ENCODE data around the gene PDZD2. TPM values are rescaled to one million over a fixed set of nuclear protein-coding genes. Genes with fewer than 3 reads are reported as not detected.
A peak's percentile ranks its signal among the peaks of the same experiment; 100 is the strongest.
"Not testable (repeated sequence)": the region's sequence is repeated elsewhere in the genome, so short reads cannot be mapped to it uniquely, and the experiment has no call there.

The PDZD2 gene
- total RNA-seq, 5 donors from 2014 or later (not counting 1 experiment from before 2014, with no cell fraction given) = 0.66 to 2.2 (median 1.2) TPM

DNA sequence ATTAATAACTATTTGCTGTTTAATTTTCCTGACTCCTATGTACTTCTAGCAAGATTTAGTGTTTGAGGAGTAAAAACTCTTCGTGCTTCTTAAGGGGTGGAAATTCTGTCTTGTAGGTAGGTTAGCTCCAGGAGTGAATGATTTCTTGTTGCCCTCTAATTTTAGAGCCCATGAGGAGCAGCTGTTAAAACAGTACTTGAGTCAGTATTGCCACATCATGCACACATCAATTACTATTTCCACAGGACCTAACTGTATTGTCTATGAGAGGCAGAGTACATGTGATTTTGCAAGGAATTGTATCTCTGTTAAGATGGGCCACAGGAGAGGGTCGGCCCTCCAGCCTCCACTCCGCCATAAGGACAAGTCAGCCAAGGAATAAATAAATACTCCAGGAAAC is 91.2 kb downstream of the PDZD2 start:
- DNase-seq = no peak
- Mint-ChIP-seq H3K36me3 (no peaks in the 10 kb centered on the region), H3K4me1 (peaks cover 0 to 23% (median 12%) of the 10 kb centered on the region in 3 donors), H3K4me3 (no peak overlapping the region), H3K27me3 (no peaks in the 10 kb centered on the region), H3K9me3 (no peaks in the 10 kb centered on the region), H3K27ac (no peak overlapping the region)
- ChIA-PET CTCF (no interaction called here), POLR2A (no interaction called here)
- Histone ChIP-seq H3K9me3 (no peaks in the 10 kb centered on the region), H3K36me3 (ENCODE audit: control insufficient read depth in 2 of 2, extremely low read depth in 1 of 2, insufficient read depth in 1 of 2, low read length in 1 of 2) (no peaks in the 10 kb centered on the region), H3K27me3 (replicated peaks in 1 of 2; ENCODE audit: control insufficient read depth in 2 of 2, extremely low read depth in 1 of 2, insufficient read depth in 2 of 2, low read length in 1 of 2) (no peaks in the 10 kb centered on the region), H3K4me1 (ENCODE audit: control insufficient read depth in 1 of 2, extremely low read depth in 1 of 2, insufficient read depth in 2 of 2, low read length in 2 of 2) (no peaks in the 10 kb centered on the region), H3K4me3 (ENCODE audit: control insufficient read depth in 1 of 2, extremely low read depth in 1 of 2, low read length in 1 of 2) (no peak overlapping the region), H3K27ac (ENCODE audit: low read length) (peak overlapping the region; percentile 44)
- WGBS (ENCODE audit: insufficient coverage) = no CpG with 5 or more reads among the region's 3 CpGs
- no peak for ATAC-seq (replicated peaks in 1 of 4)

DNA sequence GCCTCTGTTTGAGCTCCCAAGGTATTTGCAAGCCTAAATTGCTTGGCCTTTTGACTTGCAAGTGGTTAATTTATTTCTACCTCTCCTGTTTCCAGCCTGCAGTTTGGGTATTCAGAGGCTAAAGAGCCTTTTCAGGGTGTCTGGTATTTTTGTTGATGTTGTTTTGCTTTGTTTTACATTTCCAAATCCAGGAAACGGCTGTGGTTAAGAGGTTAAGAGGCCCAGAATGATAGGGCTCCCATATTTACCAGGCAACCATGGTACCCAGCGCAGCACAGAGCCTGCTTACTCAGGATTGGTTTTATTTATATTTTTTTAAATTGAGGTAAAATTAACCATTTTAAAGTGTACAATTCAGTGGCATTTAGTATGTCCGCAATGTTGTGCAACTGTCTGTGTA is 92.1 kb downstream of the PDZD2 start:
- H3K9me3 ChIP-seq = no peaks in the 10 kb centered on the region
- ATAC-seq (replicated peaks in 1 of 4) (peak in 1 of 4 experiments; percentile 34), DNase-seq (peak in 2 of 35 experiments; percentile 7 to 28)
- no CpG with 5 or more reads among the region's 3 CpGs for WGBS (ENCODE audit: insufficient coverage)
- Mint-ChIP-seq H3K36me3 (no peaks in the 10 kb centered on the region), H3K4me1 (peaks cover 0 to 23% (median 12%) of the 10 kb centered on the region in 3 donors), H3K4me3 (no peak overlapping the region), H3K9me3 (no peaks in the 10 kb centered on the region), H3K27me3 (no peaks in the 10 kb centered on the region), H3K27ac (peak overlapping the region in 1 of 2 donors; percentile 51)
- no peak overlapping the region for H3K4me3 ChIP-seq (ENCODE audit: control insufficient read depth in 1 of 2, extremely low read depth in 1 of 2, low read length in 1 of 2)
- POLR2A ChIA-PET = no interaction called here
- CTCF ChIA-PET = no interaction called here
- no peaks in the 10 kb centered on the region for H3K27me3 ChIP-seq (replicated peaks in 1 of 2; ENCODE audit: control insufficient read depth in 2 of 2, extremely low read depth in 1 of 2, insufficient read depth in 2 of 2, low read length in 1 of 2)
- no peaks in the 10 kb centered on the region for H3K36me3 ChIP-seq (ENCODE audit: control insufficient read depth in 2 of 2, extremely low read depth in 1 of 2, insufficient read depth in 1 of 2, low read length in 1 of 2)
- H3K27ac ChIP-seq (ENCODE audit: low read length) = peak overlapping the region; percentile 75
- H3K4me1 ChIP-seq (ENCODE audit: control insufficient read depth in 1 of 2, extremely low read depth in 1 of 2, insufficient read depth in 2 of 2, low read length in 2 of 2) = no peaks in the 10 kb centered on the region

DNA sequence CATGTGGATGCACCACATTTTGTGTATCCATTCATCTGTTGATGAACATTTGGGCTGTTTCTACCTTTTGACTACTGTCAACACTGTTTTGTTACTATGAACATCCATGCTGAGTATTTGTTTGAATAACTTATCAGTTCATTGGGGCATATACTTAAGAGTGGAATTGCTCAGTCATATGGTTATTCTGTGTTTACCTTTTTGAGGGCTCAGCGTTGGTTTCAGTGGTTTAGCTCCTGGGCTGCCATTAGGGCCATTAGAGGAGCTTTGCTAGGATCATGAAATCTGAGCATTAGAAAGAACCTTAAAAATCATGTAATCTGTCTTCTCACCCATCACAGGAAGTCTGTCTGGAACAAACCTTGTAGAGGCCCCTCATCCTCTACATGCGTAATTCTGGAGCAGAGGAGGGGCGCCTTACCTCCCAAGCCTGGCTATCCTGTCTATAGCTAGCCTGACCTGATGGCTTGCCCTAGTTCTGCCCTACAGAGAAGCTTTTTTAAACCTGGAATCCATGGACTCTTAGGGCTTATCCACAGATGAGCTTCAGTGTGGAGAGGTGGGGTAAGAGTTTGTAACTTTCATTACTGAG is 92.9 kb downstream of the PDZD2 start:
- Mint-ChIP-seq H3K4me3 (no peak overlapping the region), H3K9me3 (no peaks in the 10 kb centered on the region), H3K4me1 (peaks cover 0 to 23% (median 12%) of the 10 kb centered on the region in 3 donors), H3K36me3 (no peaks in the 10 kb centered on the region), H3K27ac (peak overlapping the region; percentile 17 to 45), H3K27me3 (no peaks in the 10 kb centered on the region)
- H3K36me3 ChIP-seq (ENCODE audit: control insufficient read depth in 2 of 2, extremely low read depth in 1 of 2, insufficient read depth in 1 of 2, low read length in 1 of 2) = no peaks in the 10 kb centered on the region
- ATAC-seq (replicated peaks in 1 of 4) = no peak
- no peaks in the 10 kb centered on the region for H3K27me3 ChIP-seq (replicated peaks in 1 of 2; ENCODE audit: control insufficient read depth in 2 of 2, extremely low read depth in 1 of 2, insufficient read depth in 2 of 2, low read length in 1 of 2)
- DNase-seq = no peak
- CTCF ChIA-PET = no interaction called here
- no peaks in the 10 kb centered on the region for H3K9me3 ChIP-seq
- H3K27ac ChIP-seq (ENCODE audit: low read length) = peak overlapping the region; percentile 75
- WGBS (ENCODE audit: insufficient coverage) = 67% methylated on average over 1 of the region's 3 CpGs
- POLR2A ChIA-PET = interaction anchor here in 1 of 2 donors (0.6 kb wide), 1 partner anchor 12 kb away, joined by 3 read pairs; no protein-coding TSS in a partner anchor
- H3K4me3 ChIP-seq (ENCODE audit: control insufficient read depth in 1 of 2, extremely low read depth in 1 of 2, low read length in 1 of 2) = no peak overlapping the region
- no peaks in the 10 kb centered on the region for H3K4me1 ChIP-seq (ENCODE audit: control insufficient read depth in 1 of 2, extremely low read depth in 1 of 2, insufficient read depth in 2 of 2, low read length in 2 of 2)

DNA sequence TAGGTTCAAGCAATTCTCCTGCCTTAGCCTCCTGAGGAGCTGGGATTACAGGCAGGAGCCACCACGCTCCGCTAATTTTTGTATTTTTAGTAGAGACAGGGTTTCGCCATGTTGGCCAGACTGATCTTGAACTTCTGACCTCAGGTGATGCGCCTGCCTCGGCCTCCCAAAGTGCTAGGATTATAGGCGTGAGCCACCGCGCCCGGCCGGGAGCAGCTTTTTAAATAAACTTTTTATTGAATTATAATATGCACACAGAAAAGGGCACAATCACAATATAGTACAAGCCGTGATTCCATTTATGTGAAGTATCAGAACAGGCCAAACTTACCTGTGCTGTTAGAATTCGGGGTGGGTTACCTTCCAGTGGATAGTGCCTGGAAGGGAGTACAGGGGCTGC is 93.9 kb downstream of the PDZD2 start:
- H3K27me3 Mint-ChIP-seq; H3K36me3 ChIP-seq (ENCODE audit: control insufficient read depth in 2 of 2, extremely low read depth in 1 of 2, insufficient read depth in 1 of 2, low read length in 1 of 2); POLR2A ChIA-PET; H3K9me3 ChIP-seq; H3K36me3 Mint-ChIP-seq; DNase-seq; H3K4me1 ChIP-seq (ENCODE audit: control insufficient read depth in 1 of 2, extremely low read depth in 1 of 2, insufficient read depth in 2 of 2, low read length in 2 of 2); H3K9me3 Mint-ChIP-seq; ATAC-seq (replicated peaks in 1 of 4); H3K4me3 ChIP-seq (ENCODE audit: control insufficient read depth in 1 of 2, extremely low read depth in 1 of 2, low read length in 1 of 2); H3K27me3 ChIP-seq (replicated peaks in 1 of 2; ENCODE audit: control insufficient read depth in 2 of 2, extremely low read depth in 1 of 2, insufficient read depth in 2 of 2, low read length in 1 of 2); H3K27ac Mint-ChIP-seq; H3K4me3 Mint-ChIP-seq: not testable (repeated sequence)
- H3K27ac ChIP-seq (ENCODE audit: low read length) = peak overlapping the region; percentile 75
- no CpG with 5 or more reads among the region's 12 CpGs for WGBS (ENCODE audit: insufficient coverage)
- peaks cover 0 to 23% (median 12%) of the 10 kb centered on the region in 3 donors for H3K4me1 Mint-ChIP-seq
- CTCF ChIA-PET = interaction anchor here in 1 of 2 donors (0.5 kb wide), 1 partner anchor 9 kb away, joined by 4 read pairs; no protein-coding TSS in a partner anchor

DNA sequence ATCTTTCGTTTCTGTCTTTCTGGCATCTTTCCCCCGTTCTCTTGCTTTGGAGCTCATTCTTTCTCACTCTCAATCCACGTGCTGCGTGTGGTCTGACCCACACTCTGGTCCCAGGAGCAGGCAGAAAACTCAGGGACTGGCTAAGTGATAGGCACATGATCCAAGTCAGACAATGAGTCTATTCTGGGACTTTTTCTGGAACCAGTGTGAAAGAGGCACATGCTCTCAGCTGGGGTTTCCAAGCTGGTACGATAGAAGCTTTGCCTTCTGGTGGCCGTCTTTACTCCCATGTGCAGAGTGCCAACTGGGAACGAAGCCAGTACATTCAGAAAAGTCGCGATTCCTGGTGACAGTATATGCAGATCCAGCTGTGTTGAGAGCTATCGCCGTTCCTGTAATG is 94.4 kb downstream of the PDZD2 start:
- H3K4me1 ChIP-seq (ENCODE audit: control insufficient read depth in 1 of 2, extremely low read depth in 1 of 2, insufficient read depth in 2 of 2, low read length in 2 of 2) = no peaks in the 10 kb centered on the region

DNA sequence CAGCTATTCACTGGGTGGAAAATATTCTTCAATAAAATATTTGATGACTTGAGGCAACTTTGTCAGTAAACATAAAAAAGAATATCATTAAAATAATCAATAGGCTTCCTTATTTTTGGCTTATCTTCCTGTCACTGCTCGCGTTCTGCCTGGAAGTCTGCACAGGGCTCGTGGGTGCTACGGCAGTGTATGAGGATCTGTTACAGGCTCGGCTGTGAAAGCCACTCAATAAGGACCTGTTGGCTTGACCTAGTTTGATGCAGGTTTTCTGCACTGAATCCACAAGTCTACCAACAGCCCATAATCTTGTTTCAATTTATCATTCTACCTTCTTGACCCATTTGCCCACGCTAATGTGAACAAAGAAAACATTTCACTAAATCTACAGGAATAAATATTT is 97.2 kb downstream of the PDZD2 start:
- ATAC-seq (replicated peaks in 1 of 4) (no peak), DNase-seq (no peak)
- Histone ChIP-seq H3K27me3 (replicated peaks in 1 of 2; ENCODE audit: control insufficient read depth in 2 of 2, extremely low read depth in 1 of 2, insufficient read depth in 2 of 2, low read length in 1 of 2) (no peaks in the 10 kb centered on the region), H3K4me3 (ENCODE audit: control insufficient read depth in 1 of 2, extremely low read depth in 1 of 2, low read length in 1 of 2) (no peak overlapping the region), H3K27ac (ENCODE audit: low read length) (no peak overlapping the region), H3K36me3 (ENCODE audit: control insufficient read depth in 2 of 2, extremely low read depth in 1 of 2, insufficient read depth in 1 of 2, low read length in 1 of 2) (no peaks in the 10 kb centered on the region), H3K9me3 (no peaks in the 10 kb centered on the region), H3K4me1 (ENCODE audit: control insufficient read depth in 1 of 2, extremely low read depth in 1 of 2, insufficient read depth in 2 of 2, low read length in 2 of 2) (no peaks in the 10 kb centered on the region)
- Mint-ChIP-seq H3K36me3 (no peaks in the 10 kb centered on the region), H3K9me3 (peaks cover 4 to 5% (median 4%) of the 10 kb centered on the region in 3 donors), H3K4me3 (no peak overlapping the region), H3K27me3 (no peaks in the 10 kb centered on the region), H3K27ac (no peak overlapping the region), H3K4me1 (peaks cover 0 to 13% (median 9%) of the 10 kb centered on the region in 3 donors)
- CTCF ChIA-PET = no interaction called here
- POLR2A ChIA-PET = no interaction called here
- 82% methylated on average over 5 of the region's 6 CpGs for WGBS (ENCODE audit: insufficient coverage)

More for the DNA sequence above, 94.4 kb downstream of the PDZD2 start:
- Mint-ChIP-seq H3K27me3 (no peaks in the 10 kb centered on the region), H3K4me1 (peaks cover 0 to 23% (median 12%) of the 10 kb centered on the region in 3 donors), H3K9me3 (no peaks in the 10 kb centered on the region), H3K27ac (no peak overlapping the region), H3K36me3 (no peaks in the 10 kb centered on the region), H3K4me3 (no peak overlapping the region)
- DNase-seq (no peak), ATAC-seq (replicated peaks in 1 of 4) (no peak)
- Histone ChIP-seq H3K27me3 (replicated peaks in 1 of 2; ENCODE audit: control insufficient read depth in 2 of 2, extremely low read depth in 1 of 2, insufficient read depth in 2 of 2, low read length in 1 of 2) (no peaks in the 10 kb centered on the region), H3K36me3 (ENCODE audit: control insufficient read depth in 2 of 2, extremely low read depth in 1 of 2, insufficient read depth in 1 of 2, low read length in 1 of 2) (no peaks in the 10 kb centered on the region), H3K9me3 (no peaks in the 10 kb centered on the region), H3K27ac (ENCODE audit: low read length) (no peak overlapping the region), H3K4me3 (ENCODE audit: control insufficient read depth in 1 of 2, extremely low read depth in 1 of 2, low read length in 1 of 2) (no peak overlapping the region)
- ChIA-PET POLR2A (no interaction called here), CTCF (interaction anchor here in 1 of 2 donors (0.5 kb wide), 1 partner anchor 9 kb away, joined by 4 read pairs; no protein-coding TSS in a partner anchor)
- 92% methylated on average over 9 of the region's 11 CpGs for WGBS (ENCODE audit: insufficient coverage)

All from T-cell (primary cell).